ENCODE data around the gene COBL.

GRCh38 chr7:51265066-51265907 lies 51.3 kb downstream of the COBL start:
- peak in 2 of 3 donors; percentile 28 to 36 for TF ChIP-seq POLR2AphosphoS5 (IDR thresholded peaks at IDR 0.05)
- TF ChIP-seq POLR2A (IDR thresholded peaks at IDR 0.05) = no peak
- TF ChIP-seq, protein P1, sequence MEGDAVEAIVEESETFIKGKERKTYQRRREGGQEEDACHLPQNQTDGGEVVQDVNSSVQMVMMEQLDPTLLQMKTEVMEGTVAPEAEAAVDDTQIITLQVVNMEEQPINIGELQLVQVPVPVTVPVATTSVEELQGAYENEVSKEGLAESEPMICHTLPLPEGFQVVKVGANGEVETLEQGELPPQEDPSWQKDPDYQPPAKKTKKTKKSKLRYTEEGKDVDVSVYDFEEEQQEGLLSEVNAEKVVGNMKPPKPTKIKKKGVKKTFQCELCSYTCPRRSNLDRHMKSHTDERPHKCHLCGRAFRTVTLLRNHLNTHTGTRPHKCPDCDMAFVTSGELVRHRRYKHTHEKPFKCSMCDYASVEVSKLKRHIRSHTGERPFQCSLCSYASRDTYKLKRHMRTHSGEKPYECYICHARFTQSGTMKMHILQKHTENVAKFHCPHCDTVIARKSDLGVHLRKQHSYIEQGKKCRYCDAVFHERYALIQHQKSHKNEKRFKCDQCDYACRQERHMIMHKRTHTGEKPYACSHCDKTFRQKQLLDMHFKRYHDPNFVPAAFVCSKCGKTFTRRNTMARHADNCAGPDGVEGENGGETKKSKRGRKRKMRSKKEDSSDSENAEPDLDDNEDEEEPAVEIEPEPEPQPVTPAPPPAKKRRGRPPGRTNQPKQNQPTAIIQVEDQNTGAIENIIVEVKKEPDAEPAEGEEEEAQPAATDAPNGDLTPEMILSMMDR (IDR thresholded peaks at IDR 0.05) = no peak

Measured in transverse colon (tissue), 4 donors.